Lung (tissue), 12 donors: ENCODE results near the gene GNPTAB. TPM values are rescaled to one million over a fixed set of nuclear protein-coding genes. Genes with fewer than 3 reads are reported as not detected.

ENCODE experiments used
- ATAC-seq: fragments of 200-7000 bp; cut with Tn5 transposase; one replicate; pipeline ENCODE4 v1.9.1; 2020; ENCODE audit warnings: moderate number of reproducible peaks; ENCODE audit not compliant: insufficient read depth, low FRiP score
- DNase-seq, 3 donors: peaks; one replicate each; pipeline ENCODE4 v3.0.0-alpha.2; 2013 to 2017
- H3K27ac ChIP-seq, 2 donors: one replicate each; pipeline ENCODE4 v1.5.1; 2013; ENCODE audit warnings: mild to moderate bottlenecking in 2 of 2, moderate library complexity in 2 of 2, control low read depth in 1 of 2, inconsistent platforms in 1 of 2, low read depth in 1 of 2, low read length in 1 of 2
- H3K27me3 ChIP-seq, 3 donors: one replicate each; pipeline ENCODE4 v1.5.1; 2013; ENCODE audit warnings: low read length in 2 of 3; ENCODE audit not compliant: control insufficient read depth in 3 of 3, insufficient read depth in 3 of 3
- H3K36me3 ChIP-seq, 4 donors: one replicate each; pipeline ENCODE4 v1.5.1; 2013; ENCODE audit warnings: low read length in 4 of 4, mild to moderate bottlenecking in 1 of 4, moderate library complexity in 1 of 4; ENCODE audit not compliant: control insufficient read depth in 4 of 4, insufficient read depth in 4 of 4
- H3K4me1 ChIP-seq, 5 donors: one replicate each; pipeline ENCODE4 v1.5.1; 2013; ENCODE audit warnings: low read length in 5 of 5, mild to moderate bottlenecking in 2 of 5, moderate library complexity in 1 of 5; ENCODE audit not compliant: control insufficient read depth in 5 of 5, insufficient read depth in 5 of 5
- H3K4me3 ChIP-seq: one replicate; pipeline ENCODE4 v1.5.1; 2013; ENCODE audit warnings: mild to moderate bottlenecking, control low read depth, moderate library complexity
- H3K9ac ChIP-seq, 2 donors: one replicate each; pipeline ENCODE4 v1.5.1; 2013; ENCODE audit warnings: low read length in 2 of 2, control low read depth in 1 of 2; ENCODE audit not compliant: insufficient read depth in 1 of 2
- H3K9me3 ChIP-seq, 4 donors: one replicate each; pipeline ENCODE4 v1.5.1; 2013; ENCODE audit warnings: low read length in 3 of 4, mild to moderate bottlenecking in 1 of 4, moderate library complexity in 1 of 4; ENCODE audit not compliant: control insufficient read depth in 4 of 4, insufficient read depth in 3 of 4
- WGBS, 2 donors: extraction: QIAGEN DNeasy Blood & Tissue Kit; methylation state at CpG; one replicate each; pipeline ENCODE4 v1.1.7; 2013; 5-methylcytosine and 5-hydroxymethylcytosine counted together
- polyA plus RNA-seq, 2 donors: library from polyadenylated mRNA; stranded (reverse); fragments of 200-250 nt; gene quantifications; one replicate each; pipeline ENCODE4 v1.2.1, GENCODE V29; 2013
- total RNA-seq, 2 donors: library from RNA; depleted of rRNA in 1 of 2; stranded (reverse); fragments of >200 nt in 1 of 2; gene quantifications; one replicate each; pipeline ENCODE4 v1.2.1, GENCODE V29; 2014 to 2021
- TF ChIP-seq, protein P1 (sequence below): IDR thresholded peaks from 2 replicates; pipeline ENCODE4 v1.5.1; 2012; ENCODE audit warnings: mild to moderate bottlenecking; ENCODE audit errors: control extremely low read depth, extremely low read depth
- donor health status: control.
- donor health status: control.
- donor health status: Bipolar disorder and iron deficiency.
- donor health status: healthy.
- donor health status: DM: yes; HTN: yes; CAD: no.

Gene GNPTAB
- total and polyA plus RNA-seq, 4 donors, result 14.8 to 74.3 (median 39.9) TPM

- Histone ChIP-seq H3K4me1 (no peaks in the 10 kb centered on the region), H3K27me3 (no peaks in the 10 kb centered on the region), H3K4me3 (no peak overlapping the region), H3K9me3 (no peaks in the 10 kb centered on the region), H3K27ac (no peak overlapping the region), H3K9ac (peak overlapping the region in 1 of 2 donors; percentile 23), H3K36me3 (peaks cover 0 to 15% (median 8%) of the 10 kb centered on the region in 4 donors)
- WGBS, 2 donors, result 20 to 46% methylated on average over 2 of the region's 2 CpGs
- TF ChIP-seq, protein P1, sequence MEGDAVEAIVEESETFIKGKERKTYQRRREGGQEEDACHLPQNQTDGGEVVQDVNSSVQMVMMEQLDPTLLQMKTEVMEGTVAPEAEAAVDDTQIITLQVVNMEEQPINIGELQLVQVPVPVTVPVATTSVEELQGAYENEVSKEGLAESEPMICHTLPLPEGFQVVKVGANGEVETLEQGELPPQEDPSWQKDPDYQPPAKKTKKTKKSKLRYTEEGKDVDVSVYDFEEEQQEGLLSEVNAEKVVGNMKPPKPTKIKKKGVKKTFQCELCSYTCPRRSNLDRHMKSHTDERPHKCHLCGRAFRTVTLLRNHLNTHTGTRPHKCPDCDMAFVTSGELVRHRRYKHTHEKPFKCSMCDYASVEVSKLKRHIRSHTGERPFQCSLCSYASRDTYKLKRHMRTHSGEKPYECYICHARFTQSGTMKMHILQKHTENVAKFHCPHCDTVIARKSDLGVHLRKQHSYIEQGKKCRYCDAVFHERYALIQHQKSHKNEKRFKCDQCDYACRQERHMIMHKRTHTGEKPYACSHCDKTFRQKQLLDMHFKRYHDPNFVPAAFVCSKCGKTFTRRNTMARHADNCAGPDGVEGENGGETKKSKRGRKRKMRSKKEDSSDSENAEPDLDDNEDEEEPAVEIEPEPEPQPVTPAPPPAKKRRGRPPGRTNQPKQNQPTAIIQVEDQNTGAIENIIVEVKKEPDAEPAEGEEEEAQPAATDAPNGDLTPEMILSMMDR, result peak; percentile 91
- DNase-seq (peak; percentile 49 to 76 (median 58)), ATAC-seq (peak; percentile 91)
These were observed 57.1 kb downstream of the GNPTAB start for GRCh38 chr12:101773650-101774162.

DNA sequence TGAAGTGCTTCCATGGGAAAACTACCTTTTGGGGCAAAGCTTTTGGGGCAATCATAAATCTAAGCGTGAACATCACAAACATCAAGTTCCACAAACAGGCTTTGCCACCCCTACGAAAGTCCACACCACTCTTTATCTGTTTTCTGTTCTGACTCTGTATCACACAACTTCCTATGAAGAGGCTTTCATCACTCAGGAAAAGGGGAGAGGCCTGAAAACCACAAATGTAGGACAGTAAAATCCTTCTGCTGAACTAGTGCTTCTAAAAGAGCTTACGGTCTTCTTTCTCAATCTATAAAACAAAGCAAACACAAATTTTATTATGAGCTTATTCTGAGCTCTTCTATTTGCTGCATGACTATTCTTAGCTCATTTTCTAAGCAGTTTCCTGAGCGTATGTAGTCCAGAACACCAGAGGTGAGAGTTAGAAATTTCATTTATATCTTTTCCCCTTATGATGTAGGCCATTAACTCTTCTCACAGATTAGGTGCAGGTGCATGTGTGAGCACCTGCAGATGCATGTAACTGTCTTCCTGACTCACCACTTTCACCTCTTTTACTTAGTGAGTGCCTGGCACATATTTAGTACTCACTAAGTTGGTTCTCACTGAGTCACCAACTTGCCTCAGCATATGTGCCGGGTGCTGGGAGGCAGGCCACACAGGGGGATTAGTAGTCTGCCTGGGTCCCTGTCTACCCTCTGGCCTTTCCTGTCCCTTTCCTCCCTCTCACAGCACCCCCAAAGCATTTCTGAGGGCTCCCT lies 58.6 kb downstream of the GNPTAB start:
- Histone ChIP-seq H3K27me3 (no peaks in the 10 kb centered on the region), H3K9ac (no peak overlapping the region), H3K4me1 (no peaks in the 10 kb centered on the region), H3K27ac (no peak overlapping the region), H3K4me3 (no peak overlapping the region), H3K9me3 (no peaks in the 10 kb centered on the region), H3K36me3 (peaks cover 5 to 19% (median 12%) of the 10 kb centered on the region in 4 donors)
- 32 to 71% methylated on average over 5 of the region's 5 CpGs for WGBS, 2 donors
- TF ChIP-seq, protein P1, result no peak
- DNase-seq, result no peak
- ATAC-seq, result no peak

DNA sequence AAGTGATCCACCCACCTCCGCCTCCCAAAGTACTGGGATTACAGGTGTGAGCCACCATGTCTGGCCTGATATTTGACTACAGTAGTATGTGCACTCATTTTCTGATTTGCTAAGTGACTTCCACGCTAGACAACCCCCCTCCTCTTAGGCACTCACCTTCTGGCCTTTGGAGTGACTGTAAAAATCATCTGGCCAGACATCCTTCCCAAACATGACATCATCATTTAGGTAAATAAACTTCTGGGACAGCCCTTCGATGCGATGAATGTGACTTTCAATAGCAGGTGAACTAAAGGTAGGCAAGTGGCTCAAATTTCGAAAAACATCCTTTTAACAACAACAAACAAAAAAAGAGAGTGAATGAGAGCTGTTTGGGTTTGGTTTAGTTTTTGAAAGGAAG lies 60.9 kb downstream of the GNPTAB start:
- TF ChIP-seq, protein P1, result no peak
- H3K4me1 ChIP-seq, result no peaks in the 10 kb centered on the region
- H3K4me3 ChIP-seq, result no peak overlapping the region
- H3K27ac ChIP-seq, result no peak overlapping the region
- DNase-seq, result no peak
- H3K36me3 ChIP-seq, result peaks cover 7 to 24% (median 12%) of the 10 kb centered on the region in 4 donors
- no peaks in the 10 kb centered on the region for H3K27me3 ChIP-seq
- no peaks in the 10 kb centered on the region for H3K9me3 ChIP-seq
- no peak overlapping the region for H3K9ac ChIP-seq
- WGBS, 2 donors, result 83 to 92% methylated on average over 5 of the region's 5 CpGs
- ATAC-seq, result no peak
